Ecto neural progenitor cell (in vitro differentiated cells): ENCODE measurements around the gene SZRD1.

Experiments
- DNase-seq: peaks from one replicate; pipeline ENCODE4 v3.0.0-alpha.2; 2018; ENCODE audit warnings: low spot score

Gene SZRD1

DNA sequence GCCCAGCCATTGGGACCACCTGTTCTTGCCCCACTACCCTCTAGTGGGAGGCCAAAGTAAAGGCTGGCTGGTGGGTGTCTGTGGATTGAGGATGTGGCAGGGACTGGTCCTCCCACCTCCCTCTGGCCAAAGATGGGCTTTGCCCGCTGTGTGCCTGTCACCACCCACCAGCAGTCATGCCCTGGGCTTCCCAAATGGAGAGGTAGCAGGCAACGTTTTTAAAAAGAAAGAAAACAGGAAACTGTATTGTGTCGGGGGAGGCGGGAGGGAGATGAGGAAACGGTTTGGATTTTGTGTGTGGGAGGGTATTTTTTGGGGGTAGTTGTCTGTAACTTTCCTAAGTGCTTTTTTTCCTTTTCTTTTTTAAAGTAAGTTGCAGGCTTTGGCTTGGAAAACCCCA lies 30.1 kb downstream of the SZRD1 start:
- DNase-seq, result no peak

DNA sequence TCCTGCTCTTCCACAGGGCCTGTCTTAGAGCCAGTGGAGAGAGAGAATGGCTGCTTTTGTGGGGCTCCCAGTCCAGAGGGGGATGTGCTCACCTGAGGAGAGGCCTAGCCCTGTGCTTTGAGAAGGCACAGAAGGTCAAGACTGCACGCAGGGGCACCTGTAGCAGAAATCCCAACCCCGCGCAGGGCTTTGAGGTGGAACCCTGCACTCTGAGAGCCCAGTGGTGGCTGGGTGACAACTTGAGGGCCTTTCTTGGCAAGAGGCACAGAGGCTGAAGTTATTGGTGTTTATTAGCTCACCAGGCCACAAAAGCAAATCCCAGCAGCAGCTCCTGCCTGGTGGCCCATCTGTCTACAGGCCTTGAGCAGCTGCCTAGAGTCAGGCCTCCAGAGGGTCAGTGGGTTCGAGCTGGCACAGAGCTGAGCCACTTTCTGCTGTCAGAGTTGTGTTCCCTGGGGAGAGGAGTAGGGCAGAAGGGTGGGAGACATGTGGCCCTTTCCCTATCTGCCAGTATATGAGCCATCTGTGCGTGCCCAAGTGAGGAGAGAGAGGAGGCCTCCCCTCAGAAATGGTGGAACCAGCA lies 31.4 kb downstream of the SZRD1 start:
- no peak for DNase-seq

DNA sequence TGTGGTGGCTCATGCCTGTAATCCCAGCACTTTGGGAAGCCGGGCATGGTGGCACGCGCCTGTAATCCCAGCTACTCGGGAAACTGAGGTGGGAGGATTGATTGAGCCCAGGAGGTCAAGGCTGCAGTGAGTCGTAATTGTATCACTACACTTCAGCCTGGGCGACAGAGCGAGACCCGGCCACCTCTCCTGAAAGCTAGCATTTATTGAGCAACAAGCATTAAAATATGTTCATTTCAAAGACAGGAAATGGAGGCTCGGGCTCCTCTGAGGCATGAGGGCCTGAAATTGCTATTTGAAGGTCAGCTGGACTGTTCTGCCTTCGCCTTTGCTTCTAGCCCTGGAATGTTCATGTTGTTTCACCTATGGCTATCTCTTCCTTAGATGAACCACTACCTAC lies 35.7 kb downstream of the SZRD1 start:
- DNase-seq, result no peak

DNA sequence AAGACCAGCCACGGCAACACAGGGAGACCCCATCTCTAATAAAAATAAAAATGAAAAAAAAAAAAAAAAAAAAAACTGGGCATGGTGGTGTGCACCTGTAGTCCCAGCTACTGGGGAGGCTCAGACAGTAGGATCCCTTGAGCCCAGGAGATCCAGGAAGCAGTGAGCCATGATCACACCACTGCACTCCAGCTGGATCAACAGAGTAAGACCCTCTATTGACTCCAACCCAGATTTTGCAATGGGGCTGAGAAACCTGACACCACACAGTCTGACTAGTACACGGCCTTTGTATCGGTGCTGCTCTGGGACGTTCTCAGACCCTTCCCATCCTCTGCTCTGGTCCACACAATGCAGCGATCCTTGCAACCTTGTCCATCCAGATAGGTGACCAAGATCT lies 38.4 kb downstream of the SZRD1 start:
- no peak for DNase-seq

DNA sequence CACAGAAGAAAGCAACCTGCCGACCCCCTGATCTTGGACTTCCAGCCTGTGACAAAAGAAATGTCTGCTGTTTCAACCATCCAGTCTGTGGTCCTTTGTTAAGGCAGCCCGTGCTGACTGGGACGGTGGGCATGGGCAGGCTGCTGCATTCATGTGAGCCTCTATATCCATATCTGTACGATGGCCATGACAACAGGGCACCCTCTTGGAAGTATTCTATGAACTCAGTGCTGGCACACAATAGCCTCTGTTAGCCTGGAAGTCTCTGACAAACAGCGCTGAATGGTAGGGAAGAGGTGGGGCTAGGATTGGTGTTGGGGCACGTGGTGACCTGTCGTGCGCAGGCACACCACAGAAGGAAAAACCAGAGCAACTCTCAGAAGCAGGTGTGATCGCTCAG lies 39.8 kb downstream of the SZRD1 start:
- no peak for DNase-seq

DNA sequence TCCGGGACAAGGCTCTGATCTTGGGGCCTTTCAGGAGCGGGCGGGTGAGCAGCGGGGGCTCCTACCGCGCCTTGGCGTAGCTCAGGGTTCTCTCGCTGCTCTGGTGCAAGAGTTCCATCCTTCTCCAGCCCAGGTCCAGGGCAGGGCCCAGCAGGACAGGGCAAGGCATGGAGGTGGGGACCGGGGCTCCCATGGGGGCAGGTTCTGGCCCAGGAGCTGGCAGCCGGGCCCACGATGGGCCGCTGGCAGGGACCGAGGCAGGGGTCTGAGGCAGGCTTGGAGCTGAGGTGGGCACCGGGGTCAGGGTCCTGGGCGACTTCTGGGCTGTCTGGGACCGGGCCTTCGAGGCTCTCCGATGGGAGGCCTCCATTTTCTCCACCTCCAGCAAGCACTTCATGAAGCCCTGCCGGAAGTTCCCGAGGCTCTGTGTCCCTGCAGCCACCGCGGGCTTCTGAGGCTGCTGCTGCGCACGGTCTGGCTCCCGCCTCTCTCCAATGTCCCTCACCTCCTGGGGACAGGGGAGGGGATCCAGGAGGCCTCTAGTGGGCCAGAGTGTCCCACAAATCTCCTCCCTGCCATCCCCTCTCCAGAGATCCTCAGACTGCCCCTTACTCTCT lies 42.6 kb downstream of the SZRD1 start:
- no peak for DNase-seq

DNA sequence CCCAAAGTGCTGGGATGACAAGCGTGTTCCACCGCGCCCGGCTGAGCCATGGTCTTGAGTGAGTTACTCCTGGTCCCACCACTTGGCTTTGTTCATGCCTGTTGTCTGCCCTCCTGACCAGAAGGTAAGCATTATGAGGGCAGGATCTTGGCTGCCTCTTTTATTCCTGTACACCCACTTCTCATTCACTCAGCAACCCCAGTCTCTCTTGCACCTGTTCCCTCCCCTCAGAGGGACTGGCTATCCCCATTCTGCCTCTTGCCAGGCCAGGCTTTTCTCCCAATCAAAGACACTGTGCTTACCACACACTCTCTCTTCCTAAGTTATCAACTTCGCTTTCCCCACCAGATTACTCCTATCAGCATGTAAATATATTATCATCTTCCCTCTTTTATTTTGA lies 43.8 kb downstream of the SZRD1 start:
- no peak for DNase-seq

DNA sequence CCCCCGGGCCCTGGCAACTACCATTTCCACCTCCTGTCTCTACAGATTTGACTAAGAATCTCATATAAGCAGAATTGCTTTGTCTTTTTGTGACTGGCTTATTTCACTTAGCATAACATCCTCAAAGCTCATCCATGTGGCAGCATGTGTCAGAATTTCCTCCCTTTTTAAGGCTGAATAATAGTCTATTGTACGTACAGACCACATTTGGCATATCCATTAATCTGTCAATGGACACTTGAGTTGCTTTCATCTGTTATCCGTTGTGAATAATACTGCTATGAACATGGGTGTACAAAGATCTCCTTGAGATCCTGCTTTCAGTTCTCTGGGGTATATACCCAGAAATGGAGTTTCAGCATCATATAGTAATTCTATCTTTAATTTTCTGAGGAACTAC lies 46.1 kb downstream of the SZRD1 start:
- DNase-seq, result no peak

DNA sequence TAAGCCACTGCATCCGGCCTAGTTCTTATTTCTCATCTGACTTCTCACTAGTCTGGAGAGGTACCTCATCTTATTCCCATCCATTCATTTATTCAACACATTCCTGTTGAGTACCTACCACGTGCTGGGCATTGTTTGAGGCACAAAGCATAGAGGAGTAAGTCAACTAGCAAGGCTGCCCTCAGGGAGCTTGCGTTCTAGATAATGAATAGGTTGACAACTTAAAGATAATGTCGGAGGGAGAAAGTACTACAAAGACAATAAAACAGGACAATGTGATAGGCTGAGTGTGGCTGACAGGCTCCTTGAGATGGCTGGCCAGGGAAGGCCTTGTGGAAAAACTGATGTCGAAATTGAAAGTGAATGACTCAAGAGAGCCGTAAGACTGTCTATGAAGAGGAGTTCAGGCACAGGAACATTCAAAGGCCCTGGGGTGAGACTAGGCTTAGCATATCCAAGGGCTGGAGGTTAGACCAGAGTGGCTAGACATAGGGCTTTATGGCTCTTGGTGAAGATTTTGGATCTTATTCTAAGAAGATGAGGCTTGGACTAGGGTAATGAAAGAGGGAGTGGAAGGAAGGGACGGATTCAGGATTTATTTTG lies 51.9 kb downstream of the SZRD1 start:
- no peak for DNase-seq

DNA sequence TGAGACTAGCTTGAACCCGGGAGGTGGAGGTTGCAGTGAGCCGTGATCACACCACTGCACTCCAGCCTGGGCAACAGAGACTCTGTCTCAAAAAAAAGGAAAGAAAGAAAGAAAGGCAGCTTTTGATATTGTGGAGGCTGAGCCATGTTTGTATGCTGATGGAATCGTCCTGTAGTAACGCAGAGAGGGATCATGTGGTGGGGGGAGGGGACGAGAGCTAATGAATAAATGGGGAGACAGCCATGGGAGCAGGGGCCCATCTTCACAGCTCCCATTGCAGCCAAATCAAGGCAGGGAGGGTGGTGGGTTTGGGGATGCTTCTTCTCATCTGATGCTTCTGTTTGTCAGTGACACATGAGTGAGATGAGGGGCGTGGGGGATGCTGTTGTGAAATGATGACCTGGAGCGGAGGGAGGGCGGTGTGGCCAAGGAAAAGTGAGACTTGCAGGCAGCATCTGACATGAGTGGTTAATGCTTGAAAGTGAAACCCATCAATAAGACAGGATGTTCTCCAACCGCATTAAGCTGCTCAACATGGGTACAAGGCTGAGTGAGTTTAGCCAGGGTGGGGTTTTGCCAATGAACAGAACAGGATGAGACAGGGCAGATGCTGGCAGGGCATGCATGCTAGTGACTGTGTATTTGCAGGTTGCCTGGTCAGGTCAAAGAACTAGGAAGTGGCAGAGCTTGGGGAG lies 53.5 kb downstream of the SZRD1 start:
- no peak for DNase-seq

DNA sequence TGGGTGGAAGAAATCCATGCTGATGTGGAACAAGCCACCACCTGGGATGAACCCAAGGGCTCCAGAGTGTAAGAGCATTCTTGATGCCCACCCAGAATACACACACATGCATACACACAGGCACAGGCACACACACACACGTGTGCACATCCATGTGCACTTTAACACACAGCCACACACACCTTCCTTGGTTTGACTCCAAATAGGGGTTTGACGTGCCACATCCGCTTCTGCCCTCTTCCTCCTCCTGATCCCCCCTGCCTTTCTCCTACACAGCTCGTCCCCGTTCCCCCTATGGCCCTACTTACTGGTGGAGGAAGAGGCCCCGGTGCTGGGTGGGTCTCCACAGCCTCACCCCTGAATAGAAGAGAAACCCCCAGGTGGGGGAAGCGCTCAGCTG lies 54.2 kb downstream of the SZRD1 start:
- DNase-seq, result no peak

DNA sequence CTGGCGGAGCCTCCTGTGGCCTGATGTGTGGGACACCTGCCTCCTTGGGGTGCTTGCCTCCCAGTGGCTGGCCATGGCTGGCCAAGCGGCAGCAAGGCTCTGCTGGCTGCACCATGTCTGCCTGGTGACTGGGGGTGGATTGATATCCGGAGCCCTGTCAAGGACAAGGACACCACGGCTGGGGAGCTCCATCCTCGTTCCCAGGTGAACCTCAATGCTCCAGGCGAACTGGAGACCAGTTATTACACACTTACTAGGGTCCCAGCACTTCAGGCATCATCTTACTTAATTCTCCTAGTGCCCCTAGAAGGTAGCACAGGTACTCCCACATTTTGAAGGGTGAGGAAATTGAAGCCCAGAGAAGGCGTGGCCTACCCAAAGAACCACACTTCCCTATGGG lies 55.0 kb downstream of the SZRD1 start:
- DNase-seq, result no peak

DNA sequence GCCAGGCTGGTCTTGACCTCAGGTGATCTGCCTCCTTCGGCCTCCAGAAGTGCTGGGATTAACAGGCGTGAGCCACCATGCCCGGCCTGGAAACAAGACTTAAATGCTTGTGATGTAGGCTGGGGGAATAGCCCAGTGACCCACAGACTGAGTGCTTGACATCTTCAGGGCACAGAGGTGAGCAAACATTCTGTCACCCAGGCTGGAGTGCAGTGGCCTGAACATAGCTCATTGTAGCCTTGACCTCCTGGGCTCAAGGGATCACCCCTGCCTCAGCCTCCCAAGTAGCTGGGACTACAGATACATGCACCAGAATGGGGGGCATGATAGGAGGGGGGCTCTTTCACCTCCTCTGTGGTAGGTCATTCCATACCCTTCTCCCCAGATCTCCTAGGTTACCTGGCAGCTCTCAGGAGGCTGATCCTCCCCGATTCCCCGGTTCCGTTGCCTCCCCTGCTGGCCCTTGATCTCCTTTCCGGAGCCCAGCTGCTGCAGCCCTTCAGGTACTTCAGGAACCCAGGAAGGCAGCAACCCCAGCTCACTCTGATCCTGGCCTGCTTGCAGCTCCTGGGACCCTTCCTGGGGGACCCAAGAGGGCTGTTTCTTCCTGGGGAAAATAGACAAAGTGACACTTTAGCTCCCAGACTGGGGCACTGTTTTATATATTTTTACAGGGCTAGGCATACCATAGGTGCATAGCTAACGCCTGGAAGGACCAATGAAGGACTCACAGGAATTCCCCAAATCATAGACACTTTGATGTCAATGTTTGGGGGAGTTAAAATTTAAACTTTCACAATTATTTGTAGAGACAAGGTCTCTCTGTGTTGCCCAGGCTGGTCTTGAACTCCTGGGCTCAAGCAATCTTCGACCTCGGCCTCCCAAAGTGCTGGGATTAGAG lies 58.3 kb downstream of the SZRD1 start:
- no peak for DNase-seq

DNA sequence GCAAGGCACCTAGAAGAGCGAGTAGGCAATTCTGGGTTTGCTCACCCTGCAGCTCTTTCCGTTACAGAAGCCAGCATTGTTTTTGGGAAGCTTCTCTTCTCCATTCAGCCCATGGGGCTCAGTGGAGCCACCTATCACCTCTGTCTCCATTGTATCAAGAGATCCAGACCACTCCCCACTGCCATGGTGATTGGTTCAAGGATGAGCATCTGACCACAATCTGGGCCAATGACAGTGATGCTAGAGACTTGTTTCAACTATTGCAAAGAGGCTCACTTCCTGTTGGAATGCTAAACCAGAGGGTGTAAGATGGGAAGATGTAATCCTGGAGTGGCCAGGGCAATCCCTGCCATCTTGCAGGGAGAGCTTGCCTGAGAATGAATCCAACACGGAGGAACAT lies 63.6 kb downstream of the SZRD1 start:
- DNase-seq, result no peak

DNA sequence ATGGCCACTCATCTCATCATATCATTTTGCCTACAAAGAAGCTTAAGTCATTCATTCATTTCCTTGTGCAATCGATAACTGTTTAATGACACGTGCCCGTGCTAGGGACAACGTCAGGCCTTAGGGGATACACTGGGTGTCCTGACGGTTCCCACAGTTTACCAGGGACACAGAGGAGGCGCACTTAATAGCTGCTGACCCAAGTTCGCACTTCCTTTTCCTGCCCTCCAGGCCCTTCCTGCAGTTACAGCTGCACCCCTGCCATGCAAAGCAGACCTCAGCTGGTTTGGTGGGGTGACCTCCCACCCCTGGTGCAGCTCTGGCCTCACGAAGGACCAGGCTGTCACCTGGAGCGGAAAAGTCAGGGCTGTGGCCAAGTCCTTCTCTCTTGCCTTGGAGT lies 66.0 kb downstream of the SZRD1 start:
- DNase-seq, result no peak

DNA sequence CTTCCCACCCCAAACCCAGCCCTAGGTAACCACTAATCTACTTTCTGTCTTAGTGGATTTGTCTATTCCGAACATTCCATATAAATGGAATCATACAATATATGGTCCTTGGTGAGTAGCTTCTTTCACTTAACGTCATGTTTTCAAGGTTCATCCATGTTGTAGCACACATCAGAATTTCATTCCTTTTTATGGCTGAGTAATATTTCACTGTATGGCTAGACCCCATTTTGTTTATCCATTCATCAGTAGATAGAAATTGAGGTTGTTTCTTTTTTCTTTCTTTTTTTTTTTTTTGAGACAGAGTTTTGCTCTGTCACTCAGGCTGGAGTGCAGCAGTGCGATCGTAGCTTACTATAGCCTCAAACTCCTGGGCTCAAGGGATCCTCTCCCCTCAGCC lies 67.0 kb downstream of the SZRD1 start:
- no peak for DNase-seq

DNA sequence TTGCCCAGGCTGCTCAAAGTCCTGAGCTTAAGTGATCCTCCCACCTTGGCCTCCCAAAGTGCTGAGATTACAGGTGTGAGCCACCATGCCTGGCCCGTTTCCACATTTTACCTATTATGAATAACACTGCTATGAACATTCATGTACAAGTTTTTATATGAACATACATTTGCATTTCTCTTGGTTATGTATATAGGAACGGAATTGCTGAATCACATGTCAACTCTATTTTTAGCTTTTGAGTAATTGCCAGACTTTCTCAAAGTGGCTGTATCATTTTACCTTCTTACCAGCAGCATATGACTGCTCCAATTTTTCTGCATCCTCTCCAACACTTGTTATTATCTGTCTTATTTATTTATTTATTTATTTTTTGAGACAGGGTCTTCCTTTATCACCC lies 67.5 kb downstream of the SZRD1 start:
- DNase-seq, result no peak

DNA sequence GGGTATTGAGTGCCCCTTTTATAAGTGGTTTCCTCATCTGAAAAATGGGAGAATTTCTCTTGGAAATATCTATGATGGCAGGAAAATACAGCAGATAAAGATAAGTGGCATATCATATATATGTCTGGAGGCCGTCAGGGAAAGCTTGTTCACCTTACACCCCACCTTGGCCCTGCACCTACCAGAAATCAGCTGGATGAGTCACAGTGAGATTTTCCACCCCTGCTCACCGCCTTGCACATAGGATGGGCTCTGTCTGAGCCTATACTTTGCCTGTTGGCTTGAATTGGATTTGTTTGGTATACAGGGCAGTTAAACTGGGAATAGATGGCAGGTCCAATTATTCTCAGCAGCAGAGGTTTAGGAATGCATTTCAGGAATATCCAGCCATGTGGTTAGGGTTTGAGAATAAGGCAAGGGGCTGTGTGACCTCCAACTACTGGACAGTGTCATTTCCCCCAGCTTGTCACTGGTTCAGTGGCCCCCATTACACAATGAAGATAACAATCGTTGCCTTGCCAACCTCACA lies 70.0 kb downstream of the SZRD1 start, which contains the start of gene SPATA21:
Gene SPATA21 (minus strand): TSS at position 479 of the 529 bp plus-strand sequence. CDS start 6,053 bp downstream, outside the sequence.
- DNase-seq, result no peak

DNA sequence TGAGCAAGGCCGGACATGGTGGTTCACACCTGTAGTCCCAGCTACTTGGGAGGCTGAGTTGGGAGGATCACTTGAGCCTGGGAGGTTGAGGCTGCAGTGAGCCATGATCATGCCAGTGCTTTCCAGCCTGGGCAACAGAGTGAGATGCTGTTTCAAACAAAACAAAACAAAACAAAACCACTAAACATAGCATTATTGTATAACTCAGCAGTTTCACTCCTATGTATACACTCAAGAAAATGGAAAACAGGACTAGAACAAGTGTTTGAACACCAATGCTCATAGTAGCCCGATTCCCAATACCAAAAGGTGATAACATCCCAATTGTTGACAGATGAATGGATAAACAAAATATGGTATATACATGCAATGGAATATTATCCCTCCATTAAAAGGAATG lies 71.5 kb downstream of the SZRD1 start:
- no peak for DNase-seq

DNA sequence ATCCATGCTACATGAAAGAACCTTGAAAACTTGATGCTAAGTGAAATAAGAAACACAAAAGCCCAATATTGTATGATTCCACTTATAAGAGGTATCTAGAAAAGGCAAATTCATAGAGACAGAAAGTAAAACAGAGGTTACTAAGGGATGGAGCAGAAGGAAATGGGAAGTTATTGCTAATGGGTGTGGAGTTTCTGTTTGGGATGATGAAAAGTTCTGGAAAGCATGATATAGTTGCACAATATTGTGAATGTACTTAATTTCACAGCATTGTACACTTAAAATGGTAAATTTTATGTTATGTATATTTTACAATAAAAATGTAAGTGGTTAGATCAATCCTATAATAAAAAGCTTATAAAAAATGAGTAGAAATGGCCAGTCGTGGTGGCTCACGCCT lies 71.9 kb downstream of the SZRD1 start:
- no peak for DNase-seq

DNA sequence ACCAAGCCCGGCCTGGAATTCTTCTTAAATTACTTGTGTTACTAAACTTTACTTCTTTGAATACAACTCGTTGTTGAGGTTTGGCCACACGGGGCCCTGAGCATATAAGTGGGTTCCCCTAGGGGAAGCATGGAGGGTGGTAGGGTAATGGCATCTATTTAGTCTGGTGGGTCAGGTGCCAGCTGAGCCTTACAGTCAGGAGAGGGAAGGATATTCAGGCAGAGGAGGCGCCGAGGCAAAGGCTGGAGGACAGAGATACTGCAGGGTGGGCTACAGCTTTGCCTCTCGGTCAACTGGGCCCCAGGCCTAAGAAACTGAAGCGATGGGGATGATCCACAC lies 73.1 kb downstream of the SZRD1 start:
- DNase-seq, result no peak
